ENCODE results near the gene CNGA1.

GRCh38 chr4:48002267-48002666 is 14.2 kb downstream of the CNGA1 start:
- TF ChIP-seq POLR2AphosphoS5 (IDR thresholded peaks at IDR 0.05) (no peak), CTCF (IDR thresholded peaks at IDR 0.05) (no peak), POLR2A (IDR thresholded peaks at IDR 0.05) (no peak)

Data from gastroesophageal sphincter (tissue), 3 donors.